ENCODE data around the gene KRT3. TPM values are rescaled to one million over a fixed set of nuclear protein-coding genes. Genes with fewer than 3 reads are reported as not detected.

KRT3 gene
- total RNA-seq, 2 experiments from 2014 or later, result not detected

- H3K4me1 Mint-ChIP-seq (ENCODE audit: low read depth), result peaks cover 10% of the 10 kb centered on the region
- ChIA-PET CTCF (no interaction called here), POLR2A (no interaction called here)
- intact Hi-C loops (cut with micrococcal nuclease), result no loop called here
- no peak for TF ChIP-seq CTCF (IDR thresholded peaks at IDR 0.05)
- no peaks in the 10 kb centered on the region for H3K36me3 Mint-ChIP-seq (ENCODE audit: low read depth)
- H3K9me3 Mint-ChIP-seq, result no peaks in the 10 kb centered on the region
- ATAC-seq, result no peak
- H3K4me3 Mint-ChIP-seq, result no peak overlapping the region
- peaks cover 1% of the 10 kb centered on the region for H3K27me3 Mint-ChIP-seq
- H3K27ac Mint-ChIP-seq, result no peak overlapping the region
- no peak for DNase-seq
Measured at GRCh38 chr12:52823761-52824450, 28.0 kb upstream of the KRT3 start.

GRCh38 chr12:52822771-52823510 is 27.0 kb upstream of the KRT3 start:
- intact Hi-C loops (cut with micrococcal nuclease), result no loop called here
- H3K9me3 Mint-ChIP-seq, result no peaks in the 10 kb centered on the region
- ChIA-PET CTCF (no interaction called here), POLR2A (interaction anchor here (1.1 kb wide), 1 partner anchor 13 kb away, joined by 4 read pairs; no protein-coding TSS in a partner anchor)
- no peak overlapping the region for H3K4me3 Mint-ChIP-seq
- ATAC-seq (no peak), DNase-seq (no peak)
- H3K4me1 Mint-ChIP-seq (ENCODE audit: low read depth), result peaks cover 3% of the 10 kb centered on the region
- TF ChIP-seq CTCF (IDR thresholded peaks at IDR 0.05), result no peak
- H3K27me3 Mint-ChIP-seq, result peaks cover 1% of the 10 kb centered on the region
- H3K27ac Mint-ChIP-seq, result no peak overlapping the region
- H3K36me3 Mint-ChIP-seq (ENCODE audit: low read depth), result no peaks in the 10 kb centered on the region

- intact Hi-C loops (cut with micrococcal nuclease), result no loop called here
- DNase-seq (no peak), ATAC-seq (no peak)
- peaks cover 1% of the 10 kb centered on the region for H3K27me3 Mint-ChIP-seq
- no peaks in the 10 kb centered on the region for H3K36me3 Mint-ChIP-seq (ENCODE audit: low read depth)
- H3K4me1 Mint-ChIP-seq (ENCODE audit: low read depth), result peaks cover 10% of the 10 kb centered on the region
- ChIA-PET POLR2A (interaction anchor here (1.1 kb wide), 1 partner anchor 13 kb away, joined by 4 read pairs; no protein-coding TSS in a partner anchor), CTCF (no interaction called here)
- no peaks in the 10 kb centered on the region for H3K9me3 Mint-ChIP-seq
- H3K27ac Mint-ChIP-seq, result no peak overlapping the region
- no peak overlapping the region for H3K4me3 Mint-ChIP-seq
- TF ChIP-seq CTCF (IDR thresholded peaks at IDR 0.05), result no peak
Measured at GRCh38 chr12:52821826-52822660, 26.1 kb upstream of the KRT3 start.

GRCh38 chr12:52821071-52821730 is 25.3 kb upstream of the KRT3 start:
- Mint-ChIP-seq H3K27me3 (peaks cover 1% of the 10 kb centered on the region), H3K27ac (no peak overlapping the region), H3K9me3 (no peaks in the 10 kb centered on the region), H3K4me1 (ENCODE audit: low read depth) (peaks cover 10% of the 10 kb centered on the region), H3K4me3 (no peak overlapping the region), H3K36me3 (ENCODE audit: low read depth) (no peaks in the 10 kb centered on the region)
- ATAC-seq (no peak), DNase-seq (no peak)
- ChIA-PET POLR2A (no interaction called here), CTCF (interaction anchor here (1.3 to 1.4 kb wide), 2 partner anchors 59 to 159 kb away, joined by 3 to 4 read pairs; no protein-coding TSS in a partner anchor)
- TF ChIP-seq CTCF (IDR thresholded peaks at IDR 0.05), result no peak
- intact Hi-C loops (cut with micrococcal nuclease), result no loop called here

All from activated CD8-positive, alpha-beta T cell treated with anti-CD3 and anti-CD28 coated beads for 36 hours (primary cell).